Lung microvascular endothelial cell (primary cell): ENCODE results near the gene KCNAB2. TPM values are rescaled to one million over a fixed set of nuclear protein-coding genes. Genes with fewer than 3 reads are reported as not detected.
A peak's percentile ranks its signal among the peaks of the same experiment; 100 is the strongest.

Experiments used
- DNase-seq, 2 donors: peaks; one replicate each; pipeline versions ENCODE4 v3.0.0 to v3.0.0-alpha.2; 2010; ENCODE audit warnings: low read depth in 2 of 2
- total RNA-seq: library from RNA; depleted of rRNA; stranded (reverse); fragments of >200 nt; gene quantifications from 2 replicates; pipeline ENCODE4 v1.2.1, GENCODE V29; 2014

KCNAB2 gene
- total RNA-seq, 1 donor from 2014 or later = 0.99 TPM

DNA sequence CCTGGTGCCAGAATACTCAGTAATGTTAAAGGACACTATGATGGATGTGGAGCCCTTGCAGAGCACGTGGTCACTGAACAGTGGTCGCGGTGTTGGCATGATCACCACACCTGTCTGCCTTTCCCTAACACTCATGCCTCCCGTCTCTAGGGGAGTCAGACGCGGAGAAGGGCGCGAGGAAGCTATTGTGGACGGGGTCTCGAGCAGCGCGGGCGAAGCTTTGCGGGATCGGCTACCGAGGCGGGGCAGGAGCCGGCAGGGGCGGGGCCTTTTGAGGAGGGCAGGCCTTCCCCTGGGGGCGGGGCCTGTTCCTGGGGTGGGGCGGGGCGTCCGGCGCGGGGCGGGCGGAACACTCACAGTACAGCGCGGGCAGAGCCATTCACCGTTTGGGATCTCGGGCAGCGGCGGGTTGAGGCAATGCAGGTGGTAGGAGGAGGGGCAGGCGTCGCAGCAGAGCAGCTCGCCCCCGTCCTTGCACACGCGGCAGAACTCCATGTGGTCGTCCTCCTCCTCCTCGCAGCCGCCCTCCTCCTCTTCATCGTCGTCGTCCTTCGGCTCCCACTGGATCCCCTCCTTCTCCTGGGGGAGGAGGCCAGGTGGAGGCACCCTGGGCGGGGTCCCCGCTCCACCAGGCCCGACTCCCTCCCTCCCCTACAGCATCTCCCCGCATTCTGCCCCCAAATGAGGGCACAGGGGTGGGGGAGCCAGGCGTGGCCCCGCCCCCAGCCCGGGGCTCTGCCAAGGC lies 103.0 kb downstream of the KCNAB2 start:
- DNase-seq = peak; percentile 34 to 52

DNA sequence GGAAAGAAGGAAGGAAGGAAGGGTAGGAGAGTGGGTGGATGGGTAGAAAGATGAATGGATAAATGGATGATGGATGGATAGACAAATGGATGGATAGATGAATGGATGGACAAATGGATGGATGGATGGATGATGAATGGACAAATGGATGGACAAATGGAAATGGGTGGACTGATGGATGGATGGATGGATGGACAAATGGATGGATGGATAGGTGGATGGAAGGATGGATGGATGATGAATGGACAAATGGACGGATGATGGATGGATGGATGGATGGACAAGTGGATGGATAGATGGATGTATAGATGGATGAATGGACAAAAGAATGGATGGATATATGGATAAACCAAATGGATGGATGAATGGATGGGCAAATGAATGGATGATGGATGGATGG lies 103.9 kb downstream of the KCNAB2 start:
- DNase-seq = no peak

DNA sequence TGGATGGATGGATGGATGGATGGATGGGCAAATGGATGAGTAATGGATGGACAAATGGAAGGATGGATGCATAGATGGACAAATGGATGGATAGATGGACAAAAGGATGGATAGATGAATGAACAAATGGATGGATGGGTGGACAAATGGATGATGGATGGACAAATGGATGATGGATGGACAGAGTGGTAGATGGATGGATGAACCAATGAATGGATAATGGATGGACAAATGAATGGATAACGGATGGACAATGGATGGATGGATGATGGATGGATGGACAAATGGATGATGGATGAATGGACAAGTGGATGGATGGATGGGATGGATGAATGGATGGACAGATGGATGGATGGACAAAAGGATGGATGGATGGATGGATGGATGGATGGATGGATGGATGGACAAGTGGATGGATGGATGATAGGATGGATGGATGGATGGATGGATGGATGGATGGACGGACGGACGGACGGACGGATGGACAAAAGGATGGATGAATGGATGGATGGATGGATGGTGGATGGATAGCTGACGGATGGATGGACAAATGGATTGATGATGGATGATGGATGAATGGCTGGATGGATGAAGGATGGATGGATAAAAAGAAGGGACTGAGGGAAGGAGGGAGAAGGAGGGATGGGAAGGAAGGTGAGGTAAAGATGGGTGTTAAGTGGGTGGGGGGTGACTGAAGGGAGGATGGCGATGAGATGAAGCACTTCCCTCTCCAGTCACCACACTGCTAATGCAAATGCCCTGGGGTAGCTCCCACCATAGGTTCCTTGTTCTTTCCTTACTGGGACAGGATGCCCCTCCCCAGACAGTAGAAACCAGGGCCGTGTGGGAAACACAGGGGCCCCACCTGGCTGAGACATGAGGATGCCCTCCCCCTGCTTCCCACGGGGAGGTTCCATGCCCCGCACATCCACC lies 104.6 kb downstream of the KCNAB2 start:
- DNase-seq = no peak

Other genes starting within 250 kb of the KCNAB2 start
- 1.4 and 1.5 TPM in 2 replicates for gene NPHP4, start 53.5 kb upstream of the KCNAB2 start, total RNA-seq
- under 0.01 TPM in 2 replicates for gene CHD5, start 134.4 kb downstream of the KCNAB2 start, total RNA-seq
- gene RPL22, start 153.7 kb downstream of the KCNAB2 start, total RNA-seq = 149 and 152 TPM in 2 replicates
- gene RNF207, start 160.2 kb downstream of the KCNAB2 start, total RNA-seq = 2.4 and 2.6 TPM in 2 replicates
- gene ICMT, start 190.1 kb downstream of the KCNAB2 start, total RNA-seq = 51.6 and 72.6 TPM in 2 replicates
- gene HES3, start 198.3 kb downstream of the KCNAB2 start, total RNA-seq = not detected in 2 replicates
- 1.7 and 3.0 TPM in 2 replicates for gene GPR153, start 215.2 kb downstream of the KCNAB2 start, total RNA-seq